Endodermal cell (in vitro differentiated cells): ENCODE results near the gene KCNK3. TPM values are rescaled to one million over a fixed set of nuclear protein-coding genes. Genes with fewer than 3 reads are reported as not detected.

Source experiments
- DNase-seq: peaks from one replicate; pipeline ENCODE4 v3.0.0-alpha.2; 2017
- H3K27ac ChIP-seq: 2 replicates; pipeline ENCODE4 v1.5.1; 2013; ENCODE audit warnings: mild to moderate bottlenecking, low read depth, low read length, moderate library complexity
- H3K27me3 ChIP-seq: 2 replicates; pipeline ENCODE4 v1.6.1; 2013; ENCODE audit warnings: mild to moderate bottlenecking, low read length, moderate library complexity; ENCODE audit not compliant: insufficient read depth, control insufficient read depth, poor library complexity, severe bottlenecking
- H3K36me3 ChIP-seq: 2 replicates; pipeline ENCODE4 v1.7.0; 2013; ENCODE audit warnings: mild to moderate bottlenecking, low read length, moderate library complexity; ENCODE audit not compliant: control insufficient read depth, insufficient read depth
- H3K4me1 ChIP-seq: one replicate; pipeline ENCODE4 v1.7.0; 2013; ENCODE audit warnings: low read length; ENCODE audit not compliant: control insufficient read depth, insufficient read depth
- H3K4me3 ChIP-seq: 2 replicates; pipeline ENCODE4 v1.5.1; 2013; ENCODE audit warnings: mild to moderate bottlenecking, low read length, moderate library complexity
- H3K9ac ChIP-seq: 2 replicates; pipeline ENCODE4 v1.6.1; 2013; ENCODE audit warnings: mild to moderate bottlenecking, low read length, moderate library complexity; ENCODE audit not compliant: poor library complexity, severe bottlenecking; ENCODE audit errors: extremely low read depth
- H3K9me3 ChIP-seq: 2 replicates; pipeline ENCODE4 v1.6.1; 2013; ENCODE audit warnings: mild to moderate bottlenecking, low read length, moderate library complexity; ENCODE audit not compliant: control insufficient read depth
- H3K27ac Mint-ChIP-seq: 2 replicates; pipeline ENCODE4 v1.8.0; 2020; ENCODE audit warnings: mixed read lengths
- H3K27me3 Mint-ChIP-seq: 2 replicates; pipeline ENCODE4 v1.8.0; 2021; ENCODE audit warnings: mild to moderate bottlenecking, mixed read lengths; ENCODE audit not compliant: insufficient read depth
- H3K36me3 Mint-ChIP-seq: 2 replicates; pipeline ENCODE4 v1.8.0; 2020; ENCODE audit warnings: low read depth, mixed read lengths
- H3K4me1 Mint-ChIP-seq: 2 replicates; pipeline ENCODE4 v1.8.0; 2020; ENCODE audit warnings: mixed read lengths
- H3K4me3 Mint-ChIP-seq: 2 replicates; pipeline ENCODE4 v1.8.0; 2020; ENCODE audit warnings: mild to moderate bottlenecking, moderate library complexity, mixed read lengths
- H3K9me3 Mint-ChIP-seq: 2 replicates; pipeline ENCODE4 v1.8.0; 2020; ENCODE audit warnings: mild to moderate bottlenecking, mixed read lengths
- CTCF ChIP-seq: fragments of 200-600 bp; sonication (generic); conservative IDR thresholded peaks from 2 replicates; pipeline ENCODE4 v1.5.0; 2021; ENCODE audit warnings: antibody characterized with exemption, mild to moderate bottlenecking
- WGBS, 2 experiments: methylation state at CpG; one replicate each; pipeline versions ENCODE4 v1.1.5 to v1.1.7; 2013; ENCODE audit warnings: missing lambda C conversion rate in 2 of 2, mixed read lengths in 1 of 2; ENCODE audit not compliant: insufficient coverage in 1 of 2, insufficient read length in 1 of 2; 5-methylcytosine and 5-hydroxymethylcytosine counted together
- total RNA-seq, 2 donors: library from RNA; stranded (reverse); fragmentation: NEBNext Ultra II Directional in 1 of 2; extraction: Animal tissue kit (Norgen Biotek cat#: 25700) in 1 of 2; gene quantifications; 2 replicates in 1 of 2; 3 replicates in 1 of 2; pipeline ENCODE4 v1.2.1, GENCODE V29; 2021

The KCNK3 gene
- total RNA-seq, 2 donors from 2014 or later = not detected

- H3K4me1 Mint-ChIP-seq = no peaks in the 10 kb centered on the region
- H3K4me3 ChIP-seq = no peak overlapping the region
- no peaks in the 10 kb centered on the region for H3K9me3 ChIP-seq
Observed at GRCh38 chr2:26780203-26780760, 87.8 kb downstream of the KCNK3 start.

More at GRCh38 chr2:26780203-26780760, 87.8 kb downstream of the KCNK3 start:
- no peaks in the 10 kb centered on the region for H3K27me3 Mint-ChIP-seq
- Histone ChIP-seq H3K4me1 (no peaks in the 10 kb centered on the region), H3K27me3 (no peaks in the 10 kb centered on the region), H3K36me3 (peaks cover 49% of the 10 kb centered on the region), H3K27ac (no peak overlapping the region), H3K9ac (no peak overlapping the region)
- no peak for DNase-seq
- no peaks in the 10 kb centered on the region for H3K9me3 Mint-ChIP-seq
- peaks cover 51% of the 10 kb centered on the region for H3K36me3 Mint-ChIP-seq
- H3K27ac Mint-ChIP-seq = no peak overlapping the region
- 92 to 100% methylated on average over 3 to 4 of the region's 4 CpGs for WGBS, 2 experiments
- no peak for TF ChIP-seq CTCF
- H3K4me3 Mint-ChIP-seq = no peak overlapping the region

Other genes with a start within 250 kb of the KCNK3 start
- gene OTOF, start 214.6 kb upstream of the KCNK3 start, total RNA-seq = 1 to 10 TPM; 1.1 to 1.2 TPM
- gene CIB4, start 51.4 kb upstream of the KCNK3 start, total RNA-seq = not detected
- gene SLC35F6, start 71.6 kb downstream of the KCNK3 start, total RNA-seq = 10 to 100 TPM; 23.3 to 24.8 TPM
- 10 to 100 TPM; 21.5 to 38.3 TPM for gene CENPA, start 93.3 kb downstream of the KCNK3 start, total RNA-seq
- gene DPYSL5, start 155.4 kb downstream of the KCNK3 start, total RNA-seq = 1 to 10 TPM; 3.1 to 3.5 TPM